ENCODE measurements around the gene PDS5B.

PDS5B gene

DNA sequence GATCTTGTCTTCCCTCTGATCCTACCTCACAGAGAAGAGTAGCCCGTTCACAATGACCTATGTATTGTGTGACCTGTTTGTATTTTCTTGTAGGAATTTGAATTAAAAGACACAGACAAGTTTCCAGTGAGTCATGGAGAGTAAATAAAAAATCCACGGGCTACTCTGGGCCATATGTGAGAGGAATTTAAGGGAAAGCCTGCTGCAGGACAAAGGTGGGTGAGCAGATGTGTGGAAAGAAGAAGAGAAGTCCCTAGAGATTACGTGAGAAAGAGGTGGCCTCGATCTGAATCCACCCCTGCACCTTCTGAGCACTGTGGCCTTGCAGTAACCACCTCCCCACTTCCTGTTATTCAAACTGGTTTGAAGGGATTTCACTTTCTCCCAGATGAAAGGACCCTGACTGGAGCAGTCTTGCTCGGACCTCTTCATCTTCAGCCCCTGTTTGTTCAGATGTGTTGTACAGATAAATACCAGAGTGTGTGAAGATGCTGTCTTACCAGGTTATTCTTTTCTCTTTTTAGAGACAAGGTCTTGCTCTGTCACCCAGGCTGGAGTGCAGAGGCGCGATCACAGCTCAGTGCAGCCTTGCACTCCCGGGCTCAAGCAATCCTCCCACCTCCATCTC is 205.4 kb downstream of the PDS5B start:
- peak; percentile 67 for DNase-seq (ENCODE audit: low spot score)
- TF ChIP-seq, protein P1, sequence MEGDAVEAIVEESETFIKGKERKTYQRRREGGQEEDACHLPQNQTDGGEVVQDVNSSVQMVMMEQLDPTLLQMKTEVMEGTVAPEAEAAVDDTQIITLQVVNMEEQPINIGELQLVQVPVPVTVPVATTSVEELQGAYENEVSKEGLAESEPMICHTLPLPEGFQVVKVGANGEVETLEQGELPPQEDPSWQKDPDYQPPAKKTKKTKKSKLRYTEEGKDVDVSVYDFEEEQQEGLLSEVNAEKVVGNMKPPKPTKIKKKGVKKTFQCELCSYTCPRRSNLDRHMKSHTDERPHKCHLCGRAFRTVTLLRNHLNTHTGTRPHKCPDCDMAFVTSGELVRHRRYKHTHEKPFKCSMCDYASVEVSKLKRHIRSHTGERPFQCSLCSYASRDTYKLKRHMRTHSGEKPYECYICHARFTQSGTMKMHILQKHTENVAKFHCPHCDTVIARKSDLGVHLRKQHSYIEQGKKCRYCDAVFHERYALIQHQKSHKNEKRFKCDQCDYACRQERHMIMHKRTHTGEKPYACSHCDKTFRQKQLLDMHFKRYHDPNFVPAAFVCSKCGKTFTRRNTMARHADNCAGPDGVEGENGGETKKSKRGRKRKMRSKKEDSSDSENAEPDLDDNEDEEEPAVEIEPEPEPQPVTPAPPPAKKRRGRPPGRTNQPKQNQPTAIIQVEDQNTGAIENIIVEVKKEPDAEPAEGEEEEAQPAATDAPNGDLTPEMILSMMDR (IDR thresholded peaks at IDR 0.05; ENCODE audit: borderline replicate concordance, control extremely low read depth, extremely low read depth, insufficient read depth, missing control alignments): no peak
- in situ Hi-C loops (cut with MboI; ENCODE audit: low sequenced_read_pairs, unreplicated experiment): no loop called here

DNA sequence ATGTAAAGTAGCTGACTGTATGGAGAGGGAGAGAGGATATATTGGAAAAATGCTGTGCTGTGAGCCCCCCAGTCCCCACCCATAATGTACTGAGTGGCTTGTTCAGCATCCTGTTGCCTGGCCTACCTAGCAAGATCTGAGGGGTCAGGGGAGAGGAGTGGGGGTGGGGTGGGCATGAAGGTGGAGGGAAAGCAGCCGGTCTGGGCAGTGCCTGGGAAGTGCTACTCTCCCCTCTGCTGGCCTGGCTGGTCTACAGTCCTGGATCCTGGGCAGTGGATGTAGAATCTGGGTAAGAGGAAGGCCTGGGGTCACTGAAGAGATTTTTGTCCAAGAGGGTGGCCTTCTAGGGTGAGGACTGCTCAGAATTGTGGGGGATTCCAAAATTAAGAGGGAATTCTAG is 210.5 kb downstream of the PDS5B start:
- no peak for DNase-seq (ENCODE audit: low spot score)
- TF ChIP-seq, protein P1 (IDR thresholded peaks at IDR 0.05; ENCODE audit: borderline replicate concordance, control extremely low read depth, extremely low read depth, insufficient read depth, missing control alignments): no peak
- in situ Hi-C loops (cut with MboI; ENCODE audit: low sequenced_read_pairs, unreplicated experiment): no loop called here

DNA sequence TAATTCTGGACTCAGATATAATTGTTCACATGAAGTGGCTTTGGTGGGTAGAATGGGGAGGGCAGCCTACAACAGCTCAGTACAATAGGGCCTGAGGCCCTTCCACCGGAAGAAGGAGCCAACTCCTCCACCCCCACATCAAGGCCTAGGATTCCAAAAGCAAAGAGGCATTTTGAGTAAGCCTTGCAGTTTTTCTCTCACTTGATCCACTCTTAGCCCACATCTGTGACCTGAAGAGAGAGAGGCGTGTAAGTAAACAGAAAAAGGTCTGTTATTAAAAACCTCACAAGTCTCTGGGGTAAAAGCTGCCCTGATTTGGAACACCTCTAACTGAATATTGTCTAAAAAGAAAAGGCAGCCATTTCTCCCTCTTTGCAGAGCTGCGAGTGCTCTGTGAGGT is 215.9 kb downstream of the PDS5B start:
- no peak for DNase-seq (ENCODE audit: low spot score)
- TF ChIP-seq, protein P1 (IDR thresholded peaks at IDR 0.05; ENCODE audit: borderline replicate concordance, control extremely low read depth, extremely low read depth, insufficient read depth, missing control alignments): no peak
- in situ Hi-C loops (cut with MboI; ENCODE audit: low sequenced_read_pairs, unreplicated experiment): no loop called here

DNA sequence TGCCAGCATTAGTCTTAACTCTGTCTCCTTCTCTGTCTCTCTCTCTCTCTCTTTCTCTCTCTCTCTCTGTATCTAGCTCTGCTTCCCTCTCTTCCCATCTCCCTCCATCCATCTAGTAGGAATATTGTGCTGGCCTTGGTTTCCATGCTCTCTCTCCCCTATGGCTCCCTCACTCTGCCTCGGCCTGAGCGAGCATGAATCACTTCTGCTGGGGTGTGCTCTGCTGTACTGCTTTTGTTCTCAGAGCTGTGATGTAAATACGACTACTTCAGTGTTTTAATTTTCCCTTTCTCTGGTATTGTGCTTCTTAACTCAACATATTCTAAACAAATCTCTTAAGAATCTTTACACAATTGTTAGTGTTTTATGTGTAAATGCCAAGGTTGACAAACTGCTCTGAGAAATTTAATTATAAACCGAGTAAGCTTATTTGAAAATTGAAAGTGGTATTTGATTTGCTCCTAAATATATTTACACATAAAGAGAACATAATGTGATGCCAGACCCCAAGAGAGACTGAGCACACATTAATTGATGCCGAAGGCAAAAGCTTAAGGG is 218.5 kb downstream of the PDS5B start:
- DNase-seq (ENCODE audit: low spot score): no peak
- in situ Hi-C loops (cut with MboI; ENCODE audit: low sequenced_read_pairs, unreplicated experiment): no loop called here
- TF ChIP-seq, protein P1 (IDR thresholded peaks at IDR 0.05; ENCODE audit: borderline replicate concordance, control extremely low read depth, extremely low read depth, insufficient read depth, missing control alignments): no peak

DNA sequence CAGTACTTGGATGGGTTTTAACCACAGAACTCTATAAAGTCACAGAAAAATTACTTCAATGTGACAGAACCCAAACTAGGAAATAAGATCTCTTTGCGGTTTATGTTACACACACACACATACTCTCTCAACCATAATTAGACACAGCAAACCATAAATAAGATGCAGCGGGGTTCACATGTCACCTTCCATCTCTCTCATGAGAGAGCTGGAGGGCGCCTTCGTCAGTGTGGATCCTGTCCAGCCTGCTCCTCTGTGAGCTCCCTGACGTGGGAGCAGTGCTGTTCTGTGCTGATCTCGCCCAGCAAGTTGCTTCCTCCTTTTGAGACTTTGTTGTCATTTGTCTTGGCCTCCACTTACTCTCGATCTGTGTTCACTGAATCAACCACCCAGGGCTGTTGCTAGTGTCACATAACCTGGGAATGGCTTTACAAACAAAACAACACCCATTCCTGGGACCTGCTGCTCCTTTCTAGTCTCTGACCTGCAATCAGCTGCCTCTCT is 225.1 kb downstream of the PDS5B start:
- TF ChIP-seq, protein P1 (IDR thresholded peaks at IDR 0.05; ENCODE audit: borderline replicate concordance, control extremely low read depth, extremely low read depth, insufficient read depth, missing control alignments): no peak
- in situ Hi-C loops (cut with MboI; ENCODE audit: low sequenced_read_pairs, unreplicated experiment): no loop called here
- peak; percentile 69 for DNase-seq (ENCODE audit: low spot score)

DNA sequence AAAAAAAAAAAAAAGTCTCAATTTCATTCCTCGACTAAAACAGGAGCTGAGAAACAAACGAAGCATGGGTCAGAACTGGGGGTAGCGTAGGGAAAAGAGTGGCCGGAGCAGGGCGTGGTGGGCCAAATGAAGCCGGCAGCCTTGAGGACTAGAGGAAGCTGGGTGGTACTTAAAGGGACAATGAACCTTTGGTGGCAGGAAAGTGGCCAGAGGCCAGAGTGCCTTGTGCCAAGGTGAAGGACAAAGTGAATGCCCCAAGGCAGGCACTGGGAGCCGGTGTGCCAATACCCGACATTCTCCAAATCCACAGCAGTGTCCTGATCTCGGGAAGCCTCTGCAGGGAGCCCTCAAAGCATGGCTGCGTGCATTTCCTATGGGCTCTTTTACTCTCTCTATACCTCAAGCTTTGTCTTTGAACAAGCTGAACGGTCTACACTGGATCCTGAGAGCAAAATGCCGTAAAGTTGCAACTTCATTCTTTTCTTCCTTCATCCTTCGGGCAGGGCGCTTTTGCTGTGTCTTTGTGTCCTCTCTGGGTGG is 235.0 kb downstream of the PDS5B start:
- in situ Hi-C loops (cut with MboI; ENCODE audit: low sequenced_read_pairs, unreplicated experiment): no loop called here
- TF ChIP-seq, protein P1 (IDR thresholded peaks at IDR 0.05; ENCODE audit: borderline replicate concordance, control extremely low read depth, extremely low read depth, insufficient read depth, missing control alignments): no peak
- no peak for DNase-seq (ENCODE audit: low spot score)
